IMR-90 (cell line): ENCODE data around the gene C1orf87.

Experiments
- BHLHE40 ChIP-seq: fragments of 150-350 bp; IDR thresholded peaks from 2 replicates; pipeline ENCODE4 v1.6.1; 2016; ENCODE audit warnings: mild to moderate bottlenecking, low read depth, low read length
- CHD1 ChIP-seq: IDR thresholded peaks from 2 replicates; pipeline ENCODE4 v1.6.1; 2012; ENCODE audit warnings: low read depth, low read length, improper control_type of control experiment
- CTCF ChIP-seq: conservative IDR thresholded peaks from 2 replicates; pipeline ENCODE4 v1.5.1; 2012; ENCODE audit warnings: mild to moderate bottlenecking, low read depth, low read length, improper control_type of control experiment
- NFE2L2 ChIP-seq: fragments of 150-350 bp; IDR thresholded peaks from 2 replicates; pipeline ENCODE4 v1.6.1; 2016; ENCODE audit warnings: low read depth, mild to moderate bottlenecking, low read length
- RFX5 ChIP-seq: IDR thresholded peaks from 2 replicates; pipeline ENCODE4 v1.8.0; 2012; ENCODE audit warnings: low read depth, mild to moderate bottlenecking, low read length, moderate library complexity
- USF2 ChIP-seq: fragments of 150-350 bp; IDR thresholded peaks from 2 replicates; pipeline ENCODE4 v1.6.1; 2017; ENCODE audit warnings: mild to moderate bottlenecking, antibody characterized with exemption, low read length, low read depth

- TF ChIP-seq RFX5 (no peak), USF2 (no peak), NFE2L2 (no peak), BHLHE40 (no peak), CTCF (no peak), CHD1 (no peak)
Measured at GRCh38 chr1:60049188-60049587, 24.4 kb downstream of the C1orf87 start.
